Heart left ventricle (tissue), 13 donors: ENCODE measurements around the gene SRSF5.

Experiments used
- POLR2A ChIP-seq, 2 donors: fragments of 450-650 bp; IDR thresholded peaks; one replicate each; pipeline ENCODE4 v1.6.1; 2017; ENCODE audit warnings: antibody characterized with exemption in 2 of 2, mild to moderate bottlenecking in 2 of 2, moderate library complexity in 2 of 2
- TF ChIP-seq, protein P1 (sequence below), 12 donors: fragments of 200-600 bp; sonication (generic) in 4 of 12; IDR thresholded peaks; one replicate each; pipeline versions ENCODE4 v1.5.0 to v1.8.0; 2018 to 2022; ENCODE audit warnings: antibody characterized with exemption in 12 of 12, mild to moderate bottlenecking in 5 of 12
- donor health status: ischemic (EF 13 %, LVEDD 7.1; RV severe dilation, severe dysfunction).
- donor health status: DM: no; HTN: yes; CAD: no.
- donor health status: DM: no; HTN: no; CAD: no.
- donor health status: ischemic (EF 25% LVEDD 6.9; RV normal size, moderate dysfunction).
- donor health status: ischemic (EF 25% LVEDD 5.7; RV mildly dilated, moderate dysfunction).
- donor health status: ischemic (EF 35%, LVEDD 5.7; RV mildly dilated, moderate dysfunction).
- donor health status: nonischemic (EF 11% LVEDD 7.7; RV severe dilation, severe dysfunction).
- donor health status: DM: yes; HTN: yes; CAD: no.
- donor health status: PGD.
- donor health status: ischemic (EF 29% LVEDD 5.4; RV normal size, mild dysfunction).
- donor health status: nonischemic (EF 23%, LVEDD 6.1; RV moderate dilation, normal function).

GRCh38 chr14:69756298-69756697, 10.6 kb upstream of the SRSF5 start:
- TF ChIP-seq, protein P1, sequence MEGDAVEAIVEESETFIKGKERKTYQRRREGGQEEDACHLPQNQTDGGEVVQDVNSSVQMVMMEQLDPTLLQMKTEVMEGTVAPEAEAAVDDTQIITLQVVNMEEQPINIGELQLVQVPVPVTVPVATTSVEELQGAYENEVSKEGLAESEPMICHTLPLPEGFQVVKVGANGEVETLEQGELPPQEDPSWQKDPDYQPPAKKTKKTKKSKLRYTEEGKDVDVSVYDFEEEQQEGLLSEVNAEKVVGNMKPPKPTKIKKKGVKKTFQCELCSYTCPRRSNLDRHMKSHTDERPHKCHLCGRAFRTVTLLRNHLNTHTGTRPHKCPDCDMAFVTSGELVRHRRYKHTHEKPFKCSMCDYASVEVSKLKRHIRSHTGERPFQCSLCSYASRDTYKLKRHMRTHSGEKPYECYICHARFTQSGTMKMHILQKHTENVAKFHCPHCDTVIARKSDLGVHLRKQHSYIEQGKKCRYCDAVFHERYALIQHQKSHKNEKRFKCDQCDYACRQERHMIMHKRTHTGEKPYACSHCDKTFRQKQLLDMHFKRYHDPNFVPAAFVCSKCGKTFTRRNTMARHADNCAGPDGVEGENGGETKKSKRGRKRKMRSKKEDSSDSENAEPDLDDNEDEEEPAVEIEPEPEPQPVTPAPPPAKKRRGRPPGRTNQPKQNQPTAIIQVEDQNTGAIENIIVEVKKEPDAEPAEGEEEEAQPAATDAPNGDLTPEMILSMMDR (IDR thresholded peaks at IDR 0.05), result no peak
- no peak for TF ChIP-seq POLR2A (IDR thresholded peaks at IDR 0.05)
